ENCODE data around the gene INO80D. TPM values are rescaled to one million over a fixed set of nuclear protein-coding genes. Genes with fewer than 3 reads are reported as not detected.
"Not testable (repeated sequence)": the region's sequence is repeated elsewhere in the genome, so short reads cannot be mapped to it uniquely, and the experiment has no call there.

The INO80D gene
- total and polyA plus RNA-seq, 8 donors, result 9.9 to 21.9 (median 12.3) TPM

DNA sequence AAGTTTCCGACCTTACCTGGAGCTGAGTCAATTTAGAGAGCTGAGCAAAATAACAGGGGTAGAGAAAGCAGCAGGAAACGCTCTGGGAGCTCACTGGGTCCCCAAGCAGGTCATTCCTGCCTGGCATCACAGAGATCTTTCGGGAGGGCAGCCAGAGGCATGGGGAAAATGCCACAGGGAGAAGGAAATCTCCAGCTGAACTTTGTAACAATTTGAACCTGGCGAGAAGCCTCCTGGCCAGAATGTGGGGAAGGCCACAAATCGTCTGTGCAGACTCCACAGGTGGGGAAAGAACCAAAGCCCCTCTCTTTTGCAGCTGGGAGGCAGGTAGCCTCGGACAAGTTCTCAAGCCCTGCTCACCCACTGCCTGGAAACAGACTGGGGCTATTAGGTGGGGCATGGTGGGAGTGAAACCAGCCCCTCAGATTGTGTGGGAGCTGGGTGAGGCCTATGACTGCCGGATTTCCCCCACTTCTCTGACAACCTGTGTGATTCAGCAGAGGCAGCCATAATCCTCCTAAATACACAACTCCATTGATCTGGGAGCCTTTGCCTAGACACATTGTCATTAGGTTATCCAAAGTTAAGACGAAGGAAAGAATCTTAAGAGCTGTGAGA, 53.9 kb downstream of the INO80D start:
- DNase-seq, result no peak
- H3K27me3 ChIP-seq, result no peaks in the 10 kb centered on the region
- TF ChIP-seq, protein P1, sequence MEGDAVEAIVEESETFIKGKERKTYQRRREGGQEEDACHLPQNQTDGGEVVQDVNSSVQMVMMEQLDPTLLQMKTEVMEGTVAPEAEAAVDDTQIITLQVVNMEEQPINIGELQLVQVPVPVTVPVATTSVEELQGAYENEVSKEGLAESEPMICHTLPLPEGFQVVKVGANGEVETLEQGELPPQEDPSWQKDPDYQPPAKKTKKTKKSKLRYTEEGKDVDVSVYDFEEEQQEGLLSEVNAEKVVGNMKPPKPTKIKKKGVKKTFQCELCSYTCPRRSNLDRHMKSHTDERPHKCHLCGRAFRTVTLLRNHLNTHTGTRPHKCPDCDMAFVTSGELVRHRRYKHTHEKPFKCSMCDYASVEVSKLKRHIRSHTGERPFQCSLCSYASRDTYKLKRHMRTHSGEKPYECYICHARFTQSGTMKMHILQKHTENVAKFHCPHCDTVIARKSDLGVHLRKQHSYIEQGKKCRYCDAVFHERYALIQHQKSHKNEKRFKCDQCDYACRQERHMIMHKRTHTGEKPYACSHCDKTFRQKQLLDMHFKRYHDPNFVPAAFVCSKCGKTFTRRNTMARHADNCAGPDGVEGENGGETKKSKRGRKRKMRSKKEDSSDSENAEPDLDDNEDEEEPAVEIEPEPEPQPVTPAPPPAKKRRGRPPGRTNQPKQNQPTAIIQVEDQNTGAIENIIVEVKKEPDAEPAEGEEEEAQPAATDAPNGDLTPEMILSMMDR (IDR thresholded peaks at IDR 0.05), result no peak
- H3K9me3 ChIP-seq, result peaks cover 0 to 5% of the 10 kb centered on the region in 2 donors
- H3K4me3 ChIP-seq, result no peak overlapping the region
- intact Hi-C loops (cut with DNase I), result no loop called here
- no peak for ATAC-seq
- H3K4me1 ChIP-seq, result no peaks in the 10 kb centered on the region
- peaks cover 0 to 42% of the 10 kb centered on the region in 2 donors for H3K36me3 ChIP-seq
- no peak overlapping the region for H3K27ac ChIP-seq

DNA sequence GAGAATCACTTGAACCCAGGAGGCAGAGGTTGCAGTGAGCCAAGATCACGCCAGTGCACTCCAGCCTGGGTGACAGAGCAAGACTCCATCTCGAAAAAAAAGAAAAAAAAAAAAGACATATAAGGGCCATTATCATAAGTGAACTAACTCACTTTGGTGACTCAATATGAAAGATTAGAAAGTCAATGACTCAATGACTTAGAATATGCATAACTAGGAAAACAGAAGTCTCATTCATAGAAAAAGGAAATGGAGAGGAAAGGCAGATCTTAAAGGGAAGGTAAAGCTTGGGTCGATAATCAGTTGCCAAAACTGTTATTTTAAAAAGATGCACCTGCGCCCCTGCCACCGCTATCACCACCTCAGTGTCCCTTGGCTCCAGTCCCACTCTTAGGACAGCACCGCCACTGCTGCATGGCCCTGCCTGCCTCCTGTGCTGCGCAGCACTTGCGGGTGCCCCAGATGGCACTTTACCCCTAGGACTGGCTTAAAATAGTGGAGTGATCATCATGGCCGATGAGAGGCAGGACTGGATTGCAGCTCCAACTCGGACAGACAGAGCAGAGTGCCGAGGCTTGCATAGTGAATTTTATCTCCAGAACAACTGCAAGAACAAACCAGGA, 54.7 kb downstream of the INO80D start:
- Histone ChIP-seq H3K9me3 (peaks cover 0 to 5% of the 10 kb centered on the region in 2 donors), H3K4me3 (no peak overlapping the region), H3K27ac (no peak overlapping the region), H3K4me1 (no peaks in the 10 kb centered on the region), H3K27me3 (no peaks in the 10 kb centered on the region), H3K36me3 (peaks cover 0 to 40% of the 10 kb centered on the region in 2 donors)
- DNase-seq (no peak), ATAC-seq (no peak)
- intact Hi-C loops (cut with DNase I), result no loop called here
- TF ChIP-seq, protein P1 (IDR thresholded peaks at IDR 0.05), result no peak

DNA sequence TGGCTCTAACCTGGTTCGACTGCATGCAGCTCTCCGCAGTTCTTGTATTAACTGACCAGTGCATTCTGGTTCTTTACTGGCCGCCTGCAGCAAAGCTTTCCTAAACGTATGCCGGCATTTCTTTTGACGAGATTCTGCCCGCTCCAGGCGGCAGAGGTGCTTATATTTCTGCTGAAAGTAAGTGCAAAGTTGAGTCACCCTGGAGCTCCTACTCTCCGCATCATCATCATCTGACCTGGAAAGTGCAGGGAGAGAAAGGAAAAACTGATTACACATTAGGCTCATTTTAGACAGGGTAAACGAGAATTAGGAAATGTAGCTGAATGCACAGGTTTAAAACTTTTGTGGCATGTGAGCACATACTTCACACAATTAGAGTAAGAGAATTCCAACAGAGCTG, 57.9 kb downstream of the INO80D start:
- Histone ChIP-seq H3K9me3 (peaks cover 0 to 5% of the 10 kb centered on the region in 2 donors), H3K27ac (no peak overlapping the region), H3K4me1 (no peaks in the 10 kb centered on the region), H3K36me3 (peaks cover 0 to 43% of the 10 kb centered on the region in 2 donors), H3K4me3 (no peak overlapping the region), H3K27me3 (no peaks in the 10 kb centered on the region)
- TF ChIP-seq, protein P1 (IDR thresholded peaks at IDR 0.05), result no peak
- no peak for ATAC-seq
- intact Hi-C loops (cut with DNase I), result no loop called here
- DNase-seq, result no peak

DNA sequence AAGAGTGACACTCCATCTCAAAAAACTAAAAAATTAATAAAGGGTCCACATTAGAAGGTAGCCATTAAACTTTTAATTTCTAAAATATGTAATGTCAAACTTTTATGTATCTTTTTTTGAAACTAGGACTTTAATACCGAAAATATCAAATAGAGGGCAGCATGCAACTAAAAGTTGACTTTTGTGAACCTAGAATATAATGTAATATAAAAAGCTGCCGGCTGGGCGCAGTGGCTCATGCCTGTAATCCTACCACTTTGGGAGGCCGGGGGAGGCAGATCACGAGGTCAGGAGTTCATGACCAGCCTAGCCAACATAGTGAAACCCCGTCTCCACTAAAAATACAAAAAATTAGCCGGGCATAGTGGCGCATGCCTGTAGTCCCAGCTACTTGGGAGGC, 62.8 kb downstream of the INO80D start:
- Histone ChIP-seq H3K9me3 (no peaks in the 10 kb centered on the region), H3K4me3 (no peak overlapping the region), H3K36me3 (peaks cover 0 to 48% of the 10 kb centered on the region in 2 donors), H3K27me3 (no peaks in the 10 kb centered on the region), H3K27ac (no peak overlapping the region), H3K4me1 (no peaks in the 10 kb centered on the region)
- ATAC-seq (no peak), DNase-seq (no peak)
- TF ChIP-seq, protein P1 (IDR thresholded peaks at IDR 0.05), result no peak
- intact Hi-C loops (cut with DNase I), result no loop called here

DNA sequence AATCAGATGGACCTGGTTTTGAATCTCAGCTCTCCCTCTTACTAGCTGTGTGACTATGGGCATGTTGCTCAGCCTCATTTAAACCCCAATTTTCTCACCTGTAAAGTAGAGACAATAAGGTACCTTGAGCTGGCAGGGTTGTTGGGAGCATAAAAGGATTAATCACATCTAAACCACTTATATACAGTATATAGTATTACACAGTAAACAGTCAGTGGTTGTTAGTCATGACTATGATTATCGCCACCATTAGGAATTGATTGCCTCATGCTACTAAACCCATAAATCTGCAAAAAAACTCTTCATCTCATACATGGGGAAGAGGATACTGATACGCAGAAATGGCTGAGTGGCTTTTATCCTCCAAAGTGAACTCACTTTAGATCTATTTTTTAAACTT, 65.8 kb downstream of the INO80D start:
- peaks cover 0 to 58% of the 10 kb centered on the region in 2 donors for H3K36me3 ChIP-seq

DNA sequence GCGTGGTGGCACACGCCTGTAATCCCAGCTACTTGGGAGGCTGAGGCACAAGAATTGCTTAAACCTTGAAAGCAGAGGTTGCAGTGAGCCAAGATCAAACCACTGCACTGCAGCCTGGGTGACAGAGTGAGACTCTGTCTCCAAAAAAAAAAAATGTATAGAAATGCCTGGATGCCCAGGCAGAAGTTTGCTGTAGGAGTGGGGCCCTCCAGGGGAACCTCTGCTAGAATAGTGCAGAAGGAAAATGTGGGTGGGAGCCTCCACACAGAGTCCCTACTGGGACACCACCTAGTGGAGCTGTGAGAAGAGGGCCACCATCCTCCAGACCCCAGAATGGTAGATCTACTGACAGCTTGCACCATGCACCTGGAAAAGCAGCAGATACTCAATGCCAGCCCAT, 70.2 kb downstream of the INO80D start:
- H3K9me3 ChIP-seq; H3K4me3 ChIP-seq; ATAC-seq; intact Hi-C loops (cut with DNase I); H3K27me3 ChIP-seq; H3K27ac ChIP-seq; H3K4me1 ChIP-seq; DNase-seq: not testable (repeated sequence)
- H3K36me3 ChIP-seq, result peaks cover 0 to 82% of the 10 kb centered on the region in 2 donors

More for the DNA sequence above, 65.8 kb downstream of the INO80D start:
- Histone ChIP-seq H3K27me3 (no peaks in the 10 kb centered on the region), H3K4me3 (no peak overlapping the region), H3K4me1 (no peaks in the 10 kb centered on the region), H3K27ac (no peak overlapping the region), H3K9me3 (no peaks in the 10 kb centered on the region)
- no peak for DNase-seq
- intact Hi-C loops (cut with DNase I), result no loop called here
- no peak for ATAC-seq
- TF ChIP-seq, protein P1 (IDR thresholded peaks at IDR 0.05), result no peak

Data from left lung (tissue), 10 donors.